Measurements from ENCODE around the gene TRIM26.

TRIM26 gene

GRCh38 chr6:30185846-30186484 lies 27.2 kb downstream of the TRIM26 start:
- Histone ChIP-seq H3K9me3 (ENCODE audit: insufficient read depth, low read length) (no peaks in the 10 kb centered on the region), H3K9ac (ENCODE audit: insufficient read length, low read depth) (no peak overlapping the region), H3K4me3 (ENCODE audit: insufficient read length, low read depth) (no peak overlapping the region), H3K36me3 (ENCODE audit: insufficient read depth, insufficient read length, low read length) (peaks cover 55% of the 10 kb centered on the region), H3K27me3 (ENCODE audit: insufficient read depth, insufficient read length) (no peaks in the 10 kb centered on the region), H3K4me1 (ENCODE audit: insufficient read depth, insufficient read length) (no peaks in the 10 kb centered on the region)
- TF ChIP-seq ZNF274 (IDR thresholded peaks at IDR 0.05; ENCODE audit: low read depth, low read length) (no peak), YY1 (IDR thresholded peaks at IDR 0.05; ENCODE audit: insufficient read depth, insufficient read length) (no peak)
- DNase-seq (ENCODE audit: low read depth, low spot score), result no peak

DNA sequence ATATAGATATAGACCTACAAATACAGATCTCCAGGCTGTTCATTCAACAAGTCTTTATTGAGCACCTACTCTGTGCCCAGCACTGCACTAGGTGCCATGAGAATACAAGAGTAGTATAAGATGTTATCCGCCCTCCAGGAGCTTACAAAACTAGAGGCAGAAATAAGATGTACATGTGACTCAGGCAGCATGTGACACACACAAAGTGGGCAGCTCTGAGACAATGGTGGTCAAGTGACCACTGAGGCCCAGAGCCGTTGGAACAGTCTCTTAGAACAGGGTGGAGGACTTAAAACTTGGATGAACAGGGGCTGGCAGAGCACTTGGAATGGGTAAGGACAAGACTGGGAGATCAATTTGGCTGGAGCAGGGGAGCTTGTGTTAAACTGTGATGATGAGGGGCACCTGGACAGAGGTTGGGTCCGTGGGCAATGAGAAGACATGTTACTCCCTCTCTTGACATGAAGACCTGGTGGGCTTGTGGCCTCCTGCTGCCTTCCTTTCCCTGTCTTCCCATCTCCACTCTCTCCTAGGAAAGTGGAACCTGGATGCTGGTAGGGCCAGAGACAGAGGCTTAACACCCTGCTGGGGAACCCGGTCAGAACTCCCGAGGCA lies 28.7 kb downstream of the TRIM26 start:
- Histone ChIP-seq H3K4me1 (ENCODE audit: insufficient read depth, insufficient read length) (no peaks in the 10 kb centered on the region), H3K36me3 (ENCODE audit: insufficient read depth, insufficient read length, low read length) (peaks cover 43% of the 10 kb centered on the region), H3K9me3 (ENCODE audit: insufficient read depth, low read length) (peaks cover 3% of the 10 kb centered on the region; the same call in 1 of the 2 replicates), H3K9ac (ENCODE audit: insufficient read length, low read depth) (no peak overlapping the region), H3K4me3 (ENCODE audit: insufficient read length, low read depth) (no peak overlapping the region), H3K27me3 (ENCODE audit: insufficient read depth, insufficient read length) (no peaks in the 10 kb centered on the region)
- TF ChIP-seq YY1 (IDR thresholded peaks at IDR 0.05; ENCODE audit: insufficient read depth, insufficient read length) (no peak), ZNF274 (IDR thresholded peaks at IDR 0.05; ENCODE audit: low read depth, low read length) (no peak), SUZ12 (IDR thresholded peaks at IDR 0.05; ENCODE audit: extremely low read depth, insufficient read depth, insufficient read length) (no peak)
- DNase-seq (ENCODE audit: low read depth, low spot score), result no peak

GRCh38 chr6:30180145-30180544 lies 33.1 kb downstream of the TRIM26 start:
- Histone ChIP-seq H3K9ac (ENCODE audit: insufficient read length, low read depth) (no peak overlapping the region), H3K36me3 (ENCODE audit: insufficient read depth, insufficient read length, low read length) (peaks cover 10% of the 10 kb centered on the region), H3K27me3 (ENCODE audit: insufficient read depth, insufficient read length) (no peaks in the 10 kb centered on the region), H3K4me1 (ENCODE audit: insufficient read depth, insufficient read length) (no peaks in the 10 kb centered on the region), H3K4me3 (ENCODE audit: insufficient read length, low read depth) (no peak overlapping the region), H3K9me3 (ENCODE audit: insufficient read depth, low read length) (peaks cover 4% of the 10 kb centered on the region; the same call in 1 of the 2 replicates)
- DNase-seq (ENCODE audit: low read depth, low spot score), result no peak
- no peak for TF ChIP-seq ZNF274 (IDR thresholded peaks at IDR 0.05; ENCODE audit: low read depth, low read length)
- TF ChIP-seq SUZ12 (IDR thresholded peaks at IDR 0.05; ENCODE audit: extremely low read depth, insufficient read depth, insufficient read length), result no peak
- no peak for TF ChIP-seq YY1 (IDR thresholded peaks at IDR 0.05; ENCODE audit: insufficient read depth, insufficient read length)

DNA sequence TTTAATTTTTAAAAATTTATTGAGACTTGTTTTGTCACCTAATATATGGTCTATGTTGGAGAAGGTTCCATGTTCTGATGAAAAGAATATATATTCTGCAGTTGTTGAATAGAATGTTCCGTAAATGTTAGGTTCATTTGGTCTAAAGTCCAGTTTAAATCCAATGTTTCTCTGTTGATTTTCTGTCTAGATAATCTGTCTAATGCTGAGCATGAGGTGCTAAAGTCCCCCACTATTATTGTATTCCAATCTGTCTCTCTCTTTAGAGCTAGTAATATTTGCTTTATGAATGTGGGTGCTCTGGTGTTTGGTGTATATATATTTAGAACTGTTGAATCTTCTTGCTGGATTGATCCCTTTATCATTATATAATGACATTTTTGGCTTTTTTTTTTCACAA lies 34.4 kb downstream of the TRIM26 start:
- Histone ChIP-seq H3K9me3 (ENCODE audit: insufficient read depth, low read length) (peaks cover 4% of the 10 kb centered on the region; the same call in 1 of the 2 replicates), H3K9ac (ENCODE audit: insufficient read length, low read depth) (no peak overlapping the region), H3K4me1 (ENCODE audit: insufficient read depth, insufficient read length) (no peaks in the 10 kb centered on the region), H3K36me3 (ENCODE audit: insufficient read depth, insufficient read length, low read length) (no peaks in the 10 kb centered on the region), H3K4me3 (ENCODE audit: insufficient read length, low read depth) (no peak overlapping the region), H3K27me3 (ENCODE audit: insufficient read depth, insufficient read length) (no peaks in the 10 kb centered on the region)
- TF ChIP-seq SUZ12 (IDR thresholded peaks at IDR 0.05; ENCODE audit: extremely low read depth, insufficient read depth, insufficient read length), result no peak
- no peak for TF ChIP-seq YY1 (IDR thresholded peaks at IDR 0.05; ENCODE audit: insufficient read depth, insufficient read length)
- no peak for TF ChIP-seq ZNF274 (IDR thresholded peaks at IDR 0.05; ENCODE audit: low read depth, low read length)
- no peak for DNase-seq (ENCODE audit: low read depth, low spot score)

DNA sequence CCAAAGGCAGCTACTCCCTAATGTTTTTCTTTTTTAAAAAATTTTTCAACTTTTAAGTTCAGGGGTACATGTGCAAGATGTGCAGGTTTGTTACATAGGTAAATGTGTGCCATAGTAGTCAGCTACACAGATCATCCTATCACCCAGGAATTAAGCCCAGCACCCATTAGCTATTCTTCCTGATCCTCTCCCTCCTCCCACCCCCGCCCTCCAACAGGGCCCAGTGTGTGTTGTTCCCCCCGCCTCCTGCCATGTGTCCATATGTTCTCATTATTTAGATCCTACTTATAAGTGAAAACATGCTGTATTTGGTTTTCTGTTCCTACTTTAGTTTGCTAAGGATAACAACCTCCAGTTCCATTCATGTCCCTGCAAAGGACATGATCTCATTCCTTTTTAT lies 37.4 kb downstream of the TRIM26 start:
- no peak overlapping the region for H3K9ac ChIP-seq (ENCODE audit: insufficient read length, low read depth)
- H3K9me3 ChIP-seq (ENCODE audit: insufficient read depth, low read length), result peaks cover 4% of the 10 kb centered on the region; the same call in 1 of the 2 replicates
- TF ChIP-seq SUZ12 (IDR thresholded peaks at IDR 0.05; ENCODE audit: extremely low read depth, insufficient read depth, insufficient read length), result no peak
- TF ChIP-seq ZNF274 (IDR thresholded peaks at IDR 0.05; ENCODE audit: low read depth, low read length), result no peak
- TF ChIP-seq YY1 (IDR thresholded peaks at IDR 0.05; ENCODE audit: insufficient read depth, insufficient read length), result no peak
- H3K4me3 ChIP-seq (ENCODE audit: insufficient read length, low read depth), result no peak overlapping the region
- no peak for DNase-seq (ENCODE audit: low read depth, low spot score)
- H3K27me3 ChIP-seq (ENCODE audit: insufficient read depth, insufficient read length), result no peaks in the 10 kb centered on the region
- no peaks in the 10 kb centered on the region for H3K36me3 ChIP-seq (ENCODE audit: insufficient read depth, insufficient read length, low read length)
- H3K4me1 ChIP-seq (ENCODE audit: insufficient read depth, insufficient read length), result no peaks in the 10 kb centered on the region

GRCh38 chr6:30172681-30173080 lies 40.5 kb downstream of the TRIM26 start:
- DNase-seq (ENCODE audit: low read depth, low spot score), result no peak
- Histone ChIP-seq H3K36me3 (ENCODE audit: insufficient read depth, insufficient read length, low read length) (no peaks in the 10 kb centered on the region), H3K9me3 (ENCODE audit: insufficient read depth, low read length) (no peaks in the 10 kb centered on the region), H3K27me3 (ENCODE audit: insufficient read depth, insufficient read length) (no peaks in the 10 kb centered on the region), H3K9ac (ENCODE audit: insufficient read length, low read depth) (no peak overlapping the region), H3K4me1 (ENCODE audit: insufficient read depth, insufficient read length) (no peaks in the 10 kb centered on the region), H3K4me3 (ENCODE audit: insufficient read length, low read depth) (no peak overlapping the region)
- TF ChIP-seq YY1 (IDR thresholded peaks at IDR 0.05; ENCODE audit: insufficient read depth, insufficient read length), result no peak
- TF ChIP-seq ZNF274 (IDR thresholded peaks at IDR 0.05; ENCODE audit: low read depth, low read length), result no peak
- no peak for TF ChIP-seq SUZ12 (IDR thresholded peaks at IDR 0.05; ENCODE audit: extremely low read depth, insufficient read depth, insufficient read length)

GRCh38 chr6:30171677-30172471 lies 41.3 kb downstream of the TRIM26 start:
- Histone ChIP-seq H3K27me3 (ENCODE audit: insufficient read depth, insufficient read length) (no peaks in the 10 kb centered on the region), H3K9ac (ENCODE audit: insufficient read length, low read depth) (no peak overlapping the region), H3K4me3 (ENCODE audit: insufficient read length, low read depth) (no peak overlapping the region), H3K4me1 (ENCODE audit: insufficient read depth, insufficient read length) (no peaks in the 10 kb centered on the region), H3K36me3 (ENCODE audit: insufficient read depth, insufficient read length, low read length) (no peaks in the 10 kb centered on the region), H3K9me3 (ENCODE audit: insufficient read depth, low read length) (no peaks in the 10 kb centered on the region)
- DNase-seq (ENCODE audit: low read depth, low spot score), result no peak
- TF ChIP-seq SUZ12 (IDR thresholded peaks at IDR 0.05; ENCODE audit: extremely low read depth, insufficient read depth, insufficient read length) (no peak), ZNF274 (IDR thresholded peaks at IDR 0.05; ENCODE audit: low read depth, low read length) (no peak), YY1 (IDR thresholded peaks at IDR 0.05; ENCODE audit: insufficient read depth, insufficient read length) (no peak)
